OCI-M2 (cell line): Measurements from ENCODE around the gene FGR.
"Not testable (repeated sequence)": the region's sequence is repeated elsewhere in the genome, so short reads cannot be mapped to it uniquely, and the experiment has no call there.

ENCODE experiments used
- DNase-seq: peaks from one replicate; lab custom pipeline; 2025; ENCODE audit not compliant: unreplicated experiment; lab: John Stamatoyannopoulos, UW

FGR gene

GRCh38 chr1:27634985-27635367 is at the start of gene FGR:
Gene FGR (minus strand): TSS chr1:27635185. CDS start chr1:27623916, 11,269 bp downstream.
- DNase-seq, result no peak

- DNase-seq, result no peak
These were observed 49.2 kb upstream of the FGR start for GRCh38 chr1:27684176-27684575.

- DNase-seq, result no peak
These were observed 47.5 kb upstream of the FGR start for GRCh38 chr1:27682351-27682944.

- DNase-seq, result not testable (repeated sequence)
These were observed 46.6 kb upstream of the FGR start for GRCh38 chr1:27681580-27681979.

- DNase-seq, result not testable (repeated sequence)
These were observed 45.3 kb upstream of the FGR start for GRCh38 chr1:27680225-27680791.

- DNase-seq, result no peak
These were observed 43.8 kb upstream of the FGR start for GRCh38 chr1:27678747-27679146.

GRCh38 chr1:27676410-27676809 is 41.4 kb upstream of the FGR start:
- no peak for DNase-seq

GRCh38 chr1:27672750-27673112 is 37.7 kb upstream of the FGR start:
- DNase-seq, result no peak

- peak; percentile 84 for DNase-seq
These were observed 37.2 kb upstream of the FGR start, which contains the start of gene IFI6 for GRCh38 chr1:27671964-27672749. Gene IFI6 (minus strand): TSS chr1:27672192. CDS start chr1:27669314, 2,878 bp downstream.

- DNase-seq, result no peak
These were observed 34.9 kb upstream of the FGR start for GRCh38 chr1:27669876-27670275.

GRCh38 chr1:27668808-27669723 is 34.1 kb upstream of the FGR start:
- DNase-seq, result no peak

- no peak for DNase-seq
These were observed 33.3 kb upstream of the FGR start for GRCh38 chr1:27668121-27668807.

- DNase-seq, result no peak
These were observed 31.8 kb upstream of the FGR start for GRCh38 chr1:27666791-27667254.

GRCh38 chr1:27666294-27666693 is 31.3 kb upstream of the FGR start:
- no peak for DNase-seq

- no peak for DNase-seq
These were observed 30.1 kb upstream of the FGR start for GRCh38 chr1:27665016-27665651.

GRCh38 chr1:27664291-27664690 is 29.3 kb upstream of the FGR start:
- no peak for DNase-seq

GRCh38 chr1:27662707-27663393 is 27.9 kb upstream of the FGR start:
- peak; percentile 77 for DNase-seq

GRCh38 chr1:27662261-27662660 is 27.3 kb upstream of the FGR start:
- no peak for DNase-seq

GRCh38 chr1:27661412-27662075 is 26.6 kb upstream of the FGR start:
- no peak for DNase-seq
